GM12872 (cell line): Measurements from ENCODE around the gene PGLYRP2.

Experiments used
- CTCF ChIP-seq: IDR thresholded peaks from 3 replicates; pipeline ENCODE4 v1.5.1; 2011; ENCODE audit warnings: low read depth, mild to moderate bottlenecking, low read length, moderate library complexity; ENCODE audit not compliant: insufficient read depth

Gene PGLYRP2

GRCh38 chr19:15479391-15480345 is at the start of gene PGLYRP2:
Gene PGLYRP2, minus strand, starts transcription at chr19:15479501. Its CDS starts 130 bp downstream, at chr19:15479371.
- no peak for TF ChIP-seq CTCF

GRCh38 chr19:15527705-15528104 is 48.4 kb upstream of the PGLYRP2 start:
- TF ChIP-seq CTCF, result no peak

- TF ChIP-seq CTCF, result no peak
Measured at GRCh38 chr19:15526408-15526807, 47.1 kb upstream of the PGLYRP2 start.

- TF ChIP-seq CTCF, result no peak
Measured at GRCh38 chr19:15525291-15525690, 46.0 kb upstream of the PGLYRP2 start.

GRCh38 chr19:15524781-15525180 is 45.5 kb upstream of the PGLYRP2 start:
- no peak for TF ChIP-seq CTCF

GRCh38 chr19:15519433-15519976 is 40.2 kb upstream of the PGLYRP2 start:
- TF ChIP-seq CTCF, result no peak

- no peak for TF ChIP-seq CTCF
Measured at GRCh38 chr19:15517778-15518177, 38.5 kb upstream of the PGLYRP2 start.
